ENCODE measurements around the gene TSFM. TPM values are rescaled to one million over a fixed set of nuclear protein-coding genes. Genes with fewer than 3 reads are reported as not detected.

Gene TSFM
- total and polyA plus RNA-seq, 9 of the 15 experiments (the other 6 are each of a cell fraction or from before 2014, with no cell fraction given), result 44.6 to 198 (median 60.2) TPM

GRCh38 chr12:57751788-57752667 lies 30.6 kb upstream of the TSFM start, which contains the start of gene CDK4 (continued):
- TF ChIP-seq SREBF1 (IDR thresholded peaks at IDR 0.05; ENCODE audit: borderline replicate concordance, low read depth, low read length) (peak; percentile 83), C11orf30 (IDR thresholded peaks at IDR 0.05; ENCODE audit: low read depth) (peak; percentile 51), BRD9 (IDR thresholded peaks at IDR 0.05; ENCODE audit: low read depth, partially characterized antibody) (peak; percentile 87), TFE3 (CRISPR knock-in tag; IDR thresholded peaks at IDR 0.05) (peak; percentile 99), PHF8 (IDR thresholded peaks at IDR 0.05; ENCODE audit: borderline replicate concordance, low read length) (peak; percentile 82), ZNF79 (CRISPR knock-in tag; IDR thresholded peaks at IDR 0.05; ENCODE audit: low read depth) (peak; percentile 60; the same call in 1 of the 2 replicates), VEZF1 (CRISPR knock-in tag; IDR thresholded peaks at IDR 0.05) (peak; percentile 99), TCFL5 (CRISPR knock-in tag; conservative IDR thresholded peaks at IDR 0.05) (no peak), SP2 (IDR thresholded peaks at IDR 0.05; ENCODE audit: extremely low read depth, low read depth, low read length, poor library complexity, severe bottlenecking) (peak; percentile 52), PML (IDR thresholded peaks at IDR 0.05; ENCODE audit: low read length) (peak; percentile 71; the same call in 1 of the 2 replicates), NKRF (IDR thresholded peaks at IDR 0.05; ENCODE audit: borderline replicate concordance) (peak; percentile 95), JUND (IDR thresholded peaks at IDR 0.05; ENCODE audit: borderline replicate concordance, low read depth, low read length) (peak; percentile 93), JUND (tag; IDR thresholded peaks at IDR 0.05; ENCODE audit: borderline replicate concordance, low read depth, low read length) (peak; percentile 81; the same call in 2 of the 3 replicates), LEF1 (IDR thresholded peaks at IDR 0.05) (peak; percentile 90), TFAM (CRISPR knock-in tag; conservative IDR thresholded peaks at IDR 0.05) (no peak), ZNF445 (CRISPR knock-in tag; IDR thresholded peaks at IDR 0.05; ENCODE audit: low read depth) (0 out of 2 replicates have a peak, but pooled peaks have one; percentile 58), ZNF584 (CRISPR knock-in tag; IDR thresholded peaks at IDR 0.05; ENCODE audit: low read depth) (peak; percentile 82; the same call in 1 of the 2 replicates), KDM4B (IDR thresholded peaks at IDR 0.05; ENCODE audit: borderline replicate concordance in 2 of 2, low read depth in 1 of 2) (peak in 1 of 2 experiments; percentile 91; a peak in 2 of 4 replicates), NR1H2 (CRISPR knock-in tag; IDR thresholded peaks at IDR 0.05) (no peak), ZNF551 (CRISPR knock-in tag; IDR thresholded peaks at IDR 0.05) (no peak), SRSF7 (optimal IDR thresholded peaks at IDR 0.05; ENCODE audit: low read depth, low read length) (no peak), ZEB2 (IDR thresholded peaks at IDR 0.05) (peak; percentile 28; the same call in 1 of the 2 replicates), KLF6 (CRISPR knock-in tag; IDR thresholded peaks at IDR 0.05; ENCODE audit: borderline replicate concordance) (peak; percentile 21; the same call in 1 of the 2 replicates)

Measured in K562 (cell line).